Hepatocyte (in vitro differentiated cells): ENCODE results near the gene DNAAF1.

Source experiments
- EZH2phosphoT487 ChIP-seq: fragments of 200-600 bp; sonication (generic); IDR thresholded peaks from one replicate; pipeline ENCODE4 v1.6.1; 2018; ENCODE audit warnings: antibody characterized with exemption, mild to moderate bottlenecking, low read depth, moderate library complexity; ENCODE audit not compliant: unreplicated experiment, severe bottlenecking
- TF ChIP-seq, protein P1 (sequence below): fragments of 200-600 bp; sonication (generic); IDR thresholded peaks from 2 replicates; pipeline ENCODE4 v1.5.1; 2016; ENCODE audit warnings: antibody characterized with exemption, mild to moderate bottlenecking; ENCODE audit not compliant: poor library complexity

DNA sequence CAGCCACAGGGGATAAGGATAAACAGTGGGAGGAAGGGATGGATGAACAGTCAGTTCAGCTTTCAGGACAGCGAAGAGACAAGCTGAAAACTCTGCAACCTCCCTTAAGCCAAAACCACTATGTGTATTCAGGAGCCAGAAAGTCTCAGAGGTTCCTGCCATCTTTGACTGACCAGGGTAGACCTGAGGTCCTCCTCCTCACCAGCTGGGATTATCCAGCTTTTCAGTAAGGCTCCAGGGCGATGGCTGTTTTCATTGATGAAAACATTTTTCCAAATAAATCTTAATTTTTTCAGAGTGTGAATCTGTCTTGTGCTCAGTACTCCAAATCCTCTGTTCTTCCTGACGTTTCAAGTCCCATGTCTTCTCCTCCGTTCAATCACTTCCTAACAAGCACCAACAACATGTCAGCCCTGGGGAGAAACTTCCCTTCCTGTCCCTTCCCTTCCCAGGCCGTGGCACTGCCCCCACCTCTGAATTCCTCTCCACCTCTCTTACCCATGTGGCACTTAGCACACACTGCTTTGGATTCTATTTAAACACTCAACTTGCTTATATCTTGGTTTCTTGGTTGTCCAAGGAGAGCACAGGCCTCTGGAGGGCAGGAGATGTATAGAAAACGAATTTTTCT is 5.4 kb upstream of the DNAAF1 start:
- no peak for TF ChIP-seq EZH2phosphoT487
- TF ChIP-seq, protein P1, sequence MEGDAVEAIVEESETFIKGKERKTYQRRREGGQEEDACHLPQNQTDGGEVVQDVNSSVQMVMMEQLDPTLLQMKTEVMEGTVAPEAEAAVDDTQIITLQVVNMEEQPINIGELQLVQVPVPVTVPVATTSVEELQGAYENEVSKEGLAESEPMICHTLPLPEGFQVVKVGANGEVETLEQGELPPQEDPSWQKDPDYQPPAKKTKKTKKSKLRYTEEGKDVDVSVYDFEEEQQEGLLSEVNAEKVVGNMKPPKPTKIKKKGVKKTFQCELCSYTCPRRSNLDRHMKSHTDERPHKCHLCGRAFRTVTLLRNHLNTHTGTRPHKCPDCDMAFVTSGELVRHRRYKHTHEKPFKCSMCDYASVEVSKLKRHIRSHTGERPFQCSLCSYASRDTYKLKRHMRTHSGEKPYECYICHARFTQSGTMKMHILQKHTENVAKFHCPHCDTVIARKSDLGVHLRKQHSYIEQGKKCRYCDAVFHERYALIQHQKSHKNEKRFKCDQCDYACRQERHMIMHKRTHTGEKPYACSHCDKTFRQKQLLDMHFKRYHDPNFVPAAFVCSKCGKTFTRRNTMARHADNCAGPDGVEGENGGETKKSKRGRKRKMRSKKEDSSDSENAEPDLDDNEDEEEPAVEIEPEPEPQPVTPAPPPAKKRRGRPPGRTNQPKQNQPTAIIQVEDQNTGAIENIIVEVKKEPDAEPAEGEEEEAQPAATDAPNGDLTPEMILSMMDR, result no peak
